ENCODE data around the gene USP49. TPM values are rescaled to one million over a fixed set of nuclear protein-coding genes. Genes with fewer than 3 reads are reported as not detected.

The USP49 gene
- total and polyA plus RNA-seq, 2 of the 13 experiments (the other 11 are each of a cell fraction or from before 2014, with no cell fraction given) = 2.9 to 4.3 TPM

DNA sequence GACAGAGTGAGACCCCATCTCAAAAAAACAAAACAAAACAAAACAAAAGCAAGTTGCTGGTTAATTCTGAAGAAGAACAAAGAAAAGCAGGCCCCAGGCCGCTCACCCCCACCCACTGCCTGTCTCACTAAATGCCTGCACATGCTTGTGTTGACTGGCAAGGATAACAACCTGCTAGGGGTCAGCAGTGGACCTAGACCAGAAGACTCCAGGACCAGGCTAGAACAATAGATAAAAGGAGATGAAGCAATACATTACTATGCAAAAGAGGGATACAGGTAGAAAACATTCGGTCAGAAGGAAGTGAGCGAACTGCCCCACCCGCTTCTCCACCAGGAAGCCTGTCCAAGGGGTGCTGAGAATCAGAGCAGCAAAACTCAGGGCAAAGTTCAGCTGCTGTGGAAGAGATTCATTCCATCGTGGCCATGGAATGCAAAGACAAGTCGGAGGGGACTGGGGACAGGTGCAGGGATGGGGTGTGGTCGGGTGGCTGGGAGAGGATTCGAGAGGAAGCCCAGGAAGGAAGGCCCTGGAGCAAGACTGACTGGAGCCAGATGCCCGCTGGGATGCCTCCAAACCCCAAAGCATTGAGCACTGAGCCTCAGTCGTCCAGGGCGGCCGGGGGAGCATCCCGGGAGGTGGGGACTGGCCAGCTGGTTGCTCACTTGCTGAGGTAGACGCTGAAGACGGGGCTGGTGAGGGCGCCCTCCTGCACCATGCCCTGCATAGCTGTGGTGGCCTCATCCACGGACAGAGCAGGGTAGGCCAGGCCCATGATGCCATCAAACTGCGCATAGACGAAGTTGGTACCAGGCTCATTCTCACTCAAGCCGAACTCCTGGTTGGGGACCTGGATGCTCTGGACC, 153.3 kb downstream of the USP49 start (continued):
- TF ChIP-seq SOX13 (IDR thresholded peaks at IDR 0.05) (peak; percentile 91), SOX13 (CRISPR knock-in tag; conservative IDR thresholded peaks at IDR 0.05 in 1 of 2, IDR thresholded peaks at IDR 0.05 in 1 of 2) (peak in 1 of 2 experiments; percentile 99; a peak in 2 of 4 replicates), ZNF841 (CRISPR knock-in tag; IDR thresholded peaks at IDR 0.05; ENCODE audit: borderline replicate concordance) (no peak), MIXL1 (CRISPR knock-in tag; IDR thresholded peaks at IDR 0.05) (0 out of 2 replicates have a peak, but pooled peaks have one; percentile 4), HDAC6 (IDR thresholded peaks at IDR 0.05; ENCODE audit: low read depth, low read length) (no peak), ZNF382 (CRISPR knock-in tag; IDR thresholded peaks at IDR 0.05; ENCODE audit: borderline replicate concordance) (no peak), ZNF430 (CRISPR knock-in tag; IDR thresholded peaks at IDR 0.05) (0 out of 2 replicates have a peak, but pooled peaks have one; percentile 45), ZNF335 (CRISPR knock-in tag; IDR thresholded peaks at IDR 0.05) (0 out of 2 replicates have a peak, but pooled peaks have one; percentile 16), SP1 (IDR thresholded peaks at IDR 0.05) (no peak), SP1 (CRISPR knock-in tag; IDR thresholded peaks at IDR 0.05) (no peak), HOXA3 (CRISPR knock-in tag; IDR thresholded peaks at IDR 0.05) (peak; percentile 59), NR2F2 (IDR thresholded peaks at IDR 0.05; ENCODE audit: borderline replicate concordance, low read depth) (peak; percentile 37; the same call in 1 of the 2 replicates), ZNF256 (CRISPR knock-in tag; conservative IDR thresholded peaks at IDR 0.05) (no peak), PHF21A (CRISPR knock-in tag; IDR thresholded peaks at IDR 0.05) (peak; percentile 92), HNRNPL (IDR thresholded peaks at IDR 0.05; ENCODE audit: low read depth, low read length) (0 out of 2 replicates have a peak, but pooled peaks have one; percentile 33), TEAD3 (CRISPR knock-in tag; optimal IDR thresholded peaks at IDR 0.05; ENCODE audit: borderline replicate concordance) (peak; percentile 97), REXO4 (CRISPR knock-in tag; IDR thresholded peaks at IDR 0.05; ENCODE audit: borderline replicate concordance) (no peak), FOXP1 (IDR thresholded peaks at IDR 0.05) (no peak), FOXP1 (CRISPR knock-in tag; IDR thresholded peaks at IDR 0.05) (peak; percentile 72)
- TF ChIP-seq, protein P1, sequence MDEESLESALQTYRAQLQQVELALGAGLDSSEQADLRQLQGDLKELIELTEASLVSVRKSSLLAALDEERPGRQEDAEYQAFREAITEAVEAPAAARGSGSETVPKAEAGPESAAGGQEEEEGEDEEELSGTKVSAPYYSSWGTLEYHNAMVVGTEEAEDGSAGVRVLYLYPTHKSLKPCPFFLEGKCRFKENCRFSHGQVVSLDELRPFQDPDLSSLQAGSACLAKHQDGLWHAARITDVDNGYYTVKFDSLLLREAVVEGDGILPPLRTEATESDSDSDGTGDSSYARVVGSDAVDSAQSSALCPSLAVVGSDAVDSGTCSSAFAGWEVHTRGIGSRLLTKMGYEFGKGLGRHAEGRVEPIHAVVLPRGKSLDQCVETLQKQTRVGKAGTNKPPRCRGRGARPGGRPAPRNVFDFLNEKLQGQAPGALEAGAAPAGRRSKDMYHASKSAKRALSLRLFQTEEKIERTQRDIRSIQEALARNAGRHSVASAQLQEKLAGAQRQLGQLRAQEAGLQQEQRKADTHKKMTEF (CRISPR knock-in tag; IDR thresholded peaks at IDR 0.05) = peak; percentile 65; the same call in 1 of the 2 replicates
- TF ChIP-seq, protein P2, sequence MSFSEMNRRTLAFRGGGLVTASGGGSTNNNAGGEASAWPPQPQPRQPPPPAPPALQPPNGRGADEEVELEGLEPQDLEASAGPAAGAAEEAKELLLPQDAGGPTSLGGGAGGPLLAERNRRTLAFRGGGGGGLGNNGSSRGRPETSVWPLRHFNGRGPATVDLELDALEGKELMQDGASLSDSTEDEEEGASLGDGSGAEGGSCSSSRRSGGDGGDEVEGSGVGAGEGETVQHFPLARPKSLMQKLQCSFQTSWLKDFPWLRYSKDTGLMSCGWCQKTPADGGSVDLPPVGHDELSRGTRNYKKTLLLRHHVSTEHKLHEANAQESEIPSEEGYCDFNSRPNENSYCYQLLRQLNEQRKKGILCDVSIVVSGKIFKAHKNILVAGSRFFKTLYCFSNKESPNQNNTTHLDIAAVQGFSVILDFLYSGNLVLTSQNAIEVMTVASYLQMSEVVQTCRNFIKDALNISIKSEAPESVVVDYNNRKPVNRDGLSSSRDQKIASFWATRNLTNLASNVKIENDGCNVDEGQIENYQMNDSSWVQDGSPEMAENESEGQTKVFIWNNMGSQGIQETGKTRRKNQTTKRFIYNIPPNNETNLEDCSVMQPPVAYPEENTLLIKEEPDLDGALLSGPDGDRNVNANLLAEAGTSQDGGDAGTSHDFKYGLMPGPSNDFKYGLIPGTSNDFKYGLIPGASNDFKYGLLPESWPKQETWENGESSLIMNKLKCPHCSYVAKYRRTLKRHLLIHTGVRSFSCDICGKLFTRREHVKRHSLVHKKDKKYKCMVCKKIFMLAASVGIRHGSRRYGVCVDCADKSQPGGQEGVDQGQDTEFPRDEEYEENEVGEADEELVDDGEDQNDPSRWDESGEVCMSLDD (CRISPR knock-in tag; IDR thresholded peaks at IDR 0.05; ENCODE audit: borderline replicate concordance) = no peak
- TF ChIP-seq, protein P3, sequence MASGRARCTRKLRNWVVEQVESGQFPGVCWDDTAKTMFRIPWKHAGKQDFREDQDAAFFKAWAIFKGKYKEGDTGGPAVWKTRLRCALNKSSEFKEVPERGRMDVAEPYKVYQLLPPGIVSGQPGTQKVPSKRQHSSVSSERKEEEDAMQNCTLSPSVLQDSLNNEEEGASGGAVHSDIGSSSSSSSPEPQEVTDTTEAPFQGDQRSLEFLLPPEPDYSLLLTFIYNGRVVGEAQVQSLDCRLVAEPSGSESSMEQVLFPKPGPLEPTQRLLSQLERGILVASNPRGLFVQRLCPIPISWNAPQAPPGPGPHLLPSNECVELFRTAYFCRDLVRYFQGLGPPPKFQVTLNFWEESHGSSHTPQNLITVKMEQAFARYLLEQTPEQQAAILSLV (CRISPR knock-in tag; IDR thresholded peaks at IDR 0.05; ENCODE audit: borderline replicate concordance) = no peak
- TF ChIP-seq, protein P4, sequence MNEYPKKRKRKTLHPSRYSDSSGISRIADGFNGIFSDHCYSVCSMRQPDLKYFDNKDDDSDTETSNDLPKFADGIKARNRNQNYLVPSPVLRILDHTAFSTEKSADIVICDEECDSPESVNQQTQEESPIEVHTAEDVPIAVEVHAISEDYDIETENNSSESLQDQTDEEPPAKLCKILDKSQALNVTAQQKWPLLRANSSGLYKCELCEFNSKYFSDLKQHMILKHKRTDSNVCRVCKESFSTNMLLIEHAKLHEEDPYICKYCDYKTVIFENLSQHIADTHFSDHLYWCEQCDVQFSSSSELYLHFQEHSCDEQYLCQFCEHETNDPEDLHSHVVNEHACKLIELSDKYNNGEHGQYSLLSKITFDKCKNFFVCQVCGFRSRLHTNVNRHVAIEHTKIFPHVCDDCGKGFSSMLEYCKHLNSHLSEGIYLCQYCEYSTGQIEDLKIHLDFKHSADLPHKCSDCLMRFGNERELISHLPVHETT (CRISPR knock-in tag; conservative IDR thresholded peaks at IDR 0.05) = no peak
- TF ChIP-seq, protein P5, sequence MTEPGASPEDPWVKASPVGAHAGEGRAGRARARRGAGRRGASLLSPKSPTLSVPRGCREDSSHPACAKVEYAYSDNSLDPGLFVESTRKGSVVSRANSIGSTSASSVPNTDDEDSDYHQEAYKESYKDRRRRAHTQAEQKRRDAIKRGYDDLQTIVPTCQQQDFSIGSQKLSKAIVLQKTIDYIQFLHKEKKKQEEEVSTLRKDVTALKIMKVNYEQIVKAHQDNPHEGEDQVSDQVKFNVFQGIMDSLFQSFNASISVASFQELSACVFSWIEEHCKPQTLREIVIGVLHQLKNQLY (CRISPR knock-in tag; IDR thresholded peaks at IDR 0.05) = no peak
